HEK293 (cell line): ENCODE results near the gene RBPJ.

Source experiments
- CTCF ChIA-PET: fragments of 350-600 bp; formaldehyde crosslinking; extraction: SDS; loops from one replicate; lab custom pipeline; 2021; ENCODE audit warnings: antibody characterized with exemption; lab: Yijun Ruan, JAX
- POLR2A ChIA-PET: fragments of 300-600 bp; formaldehyde crosslinking; extraction: SDS; loops from one replicate; lab custom pipeline; 2020; ENCODE audit warnings: antibody characterized with exemption, inconsistent platforms; lab: Yijun Ruan, JAX
- H3K27ac ChIP-seq: fragments of 200-500 bp; sonication (Bioruptor generic); 2 replicates; pipeline ENCODE4 v1.5.1; 2014; ENCODE audit warnings: low read depth, low read length, control low read depth, inconsistent platforms; ENCODE audit errors: extremely low read depth
- H3K36me3 ChIP-seq, 2 experiments: fragments of 200-500 bp in 1 of 2; sonication (Bioruptor generic) in 1 of 2; 1 replicate in 1 of 2; 2 replicates in 1 of 2; pipeline ENCODE4 v1.5.1; 2014 to 2017; ENCODE audit warnings: inconsistent platforms in 2 of 2, low read length in 2 of 2; ENCODE audit not compliant: control insufficient read depth in 2 of 2, insufficient read depth in 1 of 2
- H3K4me1 ChIP-seq: fragments of 200-500 bp; sonication (Bioruptor generic); 2 replicates; pipeline ENCODE4 v1.5.1; 2014; ENCODE audit warnings: mild to moderate bottlenecking, low read length, inconsistent platforms; ENCODE audit not compliant: control insufficient read depth, insufficient read depth
- H3K4me3 ChIP-seq: 2 replicates; pipeline ENCODE4 v1.5.1; 2011; ENCODE audit warnings: low read depth, mild to moderate bottlenecking, control low read depth, low read length, moderate library complexity
- H3K9me3 ChIP-seq: fragments of 200-500 bp; sonication (Bioruptor generic); 2 replicates; pipeline ENCODE4 v1.5.1; 2014; ENCODE audit warnings: low read depth, low read length, inconsistent platforms; ENCODE audit not compliant: control insufficient read depth, insufficient read depth
- BCL11A ChIP-seq: fragments of 450-650 bp; formaldehyde crosslinking; IDR thresholded peaks from 2 replicates; pipeline ENCODE4 v1.5.1; 2016; ENCODE audit warnings: low read depth, missing biosample characterization, missing genetic modification characterization
- BCL11B ChIP-seq: fragments of 450-650 bp; formaldehyde crosslinking; IDR thresholded peaks from 2 replicates; pipeline ENCODE4 v1.5.1; 2016; ENCODE audit warnings: low read depth, missing biosample characterization, missing genetic modification characterization
- MZF1 ChIP-seq: fragments of 450-650 bp; formaldehyde crosslinking; IDR thresholded peaks from 2 replicates; pipeline ENCODE4 v1.5.1; 2017; ENCODE audit warnings: missing biosample characterization, missing genetic modification characterization, borderline replicate concordance
- ZBTB1 ChIP-seq: fragments of 450-650 bp; formaldehyde crosslinking; IDR thresholded peaks from 2 replicates; pipeline ENCODE4 v1.5.1; 2016; ENCODE audit warnings: missing biosample characterization, missing genetic modification characterization
- ZBTB17 ChIP-seq: fragments of 450-650 bp; formaldehyde crosslinking; IDR thresholded peaks from 2 replicates; pipeline ENCODE4 v1.5.1; 2016; ENCODE audit warnings: missing biosample characterization, missing genetic modification characterization
- ZBTB20 ChIP-seq: fragments of 450-650 bp; formaldehyde crosslinking; IDR thresholded peaks from 2 replicates; pipeline ENCODE4 v1.5.1; 2016; ENCODE audit warnings: missing biosample characterization, missing genetic modification characterization
- ZFP37 ChIP-seq: fragments of 450-650 bp; formaldehyde crosslinking; IDR thresholded peaks from 2 replicates; pipeline ENCODE4 v1.5.1; 2016; ENCODE audit warnings: missing biosample characterization, missing genetic modification characterization
- ZNF132 ChIP-seq: fragments of 450-650 bp; formaldehyde crosslinking; IDR thresholded peaks from 2 replicates; pipeline ENCODE4 v1.5.1; 2017; ENCODE audit warnings: missing biosample characterization, missing genetic modification characterization, borderline replicate concordance
- ZNF16 ChIP-seq: fragments of 450-650 bp; formaldehyde crosslinking; IDR thresholded peaks from 2 replicates; pipeline ENCODE4 v1.5.1; 2016; ENCODE audit warnings: low read depth, missing biosample characterization, missing genetic modification characterization
- ZNF202 ChIP-seq: fragments of 450-650 bp; formaldehyde crosslinking; IDR thresholded peaks from 2 replicates; pipeline ENCODE4 v1.5.1; 2016; ENCODE audit warnings: missing biosample characterization, missing genetic modification characterization, borderline replicate concordance
- ZNF239 ChIP-seq: fragments of 450-650 bp; formaldehyde crosslinking; IDR thresholded peaks from 2 replicates; pipeline ENCODE4 v1.5.1; 2016; ENCODE audit warnings: missing biosample characterization, missing genetic modification characterization
- ZNF350 ChIP-seq: fragments of 450-650 bp; formaldehyde crosslinking; IDR thresholded peaks from 2 replicates; pipeline ENCODE4 v1.5.0; 2017; ENCODE audit warnings: missing biosample characterization, mild to moderate bottlenecking, missing genetic modification characterization
- ZNF37A ChIP-seq: fragments of 450-650 bp; IDR thresholded peaks from 2 replicates; pipeline ENCODE4 v1.5.1; 2018; ENCODE audit warnings: missing biosample characterization, missing genetic modification characterization
- ZNF561 ChIP-seq: fragments of 450-650 bp; IDR thresholded peaks from 2 replicates; pipeline ENCODE4 v1.5.1; 2018; ENCODE audit warnings: missing biosample characterization, missing genetic modification characterization, borderline replicate concordance
- ZNF610 ChIP-seq: fragments of 450-650 bp; formaldehyde crosslinking; IDR thresholded peaks from 2 replicates; pipeline ENCODE4 v1.5.1; 2016; ENCODE audit warnings: missing biosample characterization, missing genetic modification characterization, borderline replicate concordance
- ZNF658 ChIP-seq: fragments of 450-650 bp; formaldehyde crosslinking; IDR thresholded peaks from 2 replicates; pipeline ENCODE4; 2016; ENCODE audit warnings: missing biosample characterization, missing genetic modification characterization
- ZNF670 ChIP-seq: fragments of 450-650 bp; formaldehyde crosslinking; IDR thresholded peaks from 2 replicates; pipeline ENCODE4 v1.5.1; 2016; ENCODE audit warnings: missing biosample characterization, missing genetic modification characterization, low read depth
- ZNF707 ChIP-seq: fragments of 450-650 bp; formaldehyde crosslinking; IDR thresholded peaks from 2 replicates; pipeline ENCODE4 v1.5.1; 2016; ENCODE audit warnings: missing biosample characterization, missing genetic modification characterization
- ZNF791 ChIP-seq: fragments of 450-650 bp; formaldehyde crosslinking; IDR thresholded peaks from 2 replicates; pipeline ENCODE4 v1.5.1; 2016; ENCODE audit warnings: missing biosample characterization, missing genetic modification characterization
- ZNF792 ChIP-seq: fragments of 450-650 bp; formaldehyde crosslinking; IDR thresholded peaks from 2 replicates; pipeline ENCODE4 v1.5.1; 2016; ENCODE audit warnings: missing biosample characterization, missing genetic modification characterization
- TF ChIP-seq, protein P1 (sequence below): fragments of 450-650 bp; formaldehyde crosslinking; IDR thresholded peaks from 2 replicates; pipeline ENCODE4 v1.5.1; 2016; ENCODE audit warnings: missing biosample characterization, missing genetic modification characterization
- TF ChIP-seq, protein P2 (sequence below): fragments of 450-650 bp; formaldehyde crosslinking; IDR thresholded peaks from 2 replicates; pipeline ENCODE4 v1.5.0; 2017; ENCODE audit warnings: missing biosample characterization, missing genetic modification characterization, borderline replicate concordance
- TF ChIP-seq, protein P3 (sequence below): fragments of 450-650 bp; formaldehyde crosslinking; IDR thresholded peaks from 2 replicates; pipeline ENCODE4 v1.5.1; 2017; ENCODE audit warnings: missing biosample characterization, missing genetic modification characterization
- TF ChIP-seq, protein P4 (sequence below): fragments of 450-650 bp; IDR thresholded peaks from 2 replicates; pipeline ENCODE4 v1.5.1; 2018; ENCODE audit warnings: missing biosample characterization, missing genetic modification characterization
- TF ChIP-seq, protein P5 (sequence below): fragments of 450-650 bp; formaldehyde crosslinking; IDR thresholded peaks from 2 replicates; pipeline ENCODE4 v1.5.1; 2016; ENCODE audit warnings: missing biosample characterization, missing genetic modification characterization

The RBPJ gene

DNA sequence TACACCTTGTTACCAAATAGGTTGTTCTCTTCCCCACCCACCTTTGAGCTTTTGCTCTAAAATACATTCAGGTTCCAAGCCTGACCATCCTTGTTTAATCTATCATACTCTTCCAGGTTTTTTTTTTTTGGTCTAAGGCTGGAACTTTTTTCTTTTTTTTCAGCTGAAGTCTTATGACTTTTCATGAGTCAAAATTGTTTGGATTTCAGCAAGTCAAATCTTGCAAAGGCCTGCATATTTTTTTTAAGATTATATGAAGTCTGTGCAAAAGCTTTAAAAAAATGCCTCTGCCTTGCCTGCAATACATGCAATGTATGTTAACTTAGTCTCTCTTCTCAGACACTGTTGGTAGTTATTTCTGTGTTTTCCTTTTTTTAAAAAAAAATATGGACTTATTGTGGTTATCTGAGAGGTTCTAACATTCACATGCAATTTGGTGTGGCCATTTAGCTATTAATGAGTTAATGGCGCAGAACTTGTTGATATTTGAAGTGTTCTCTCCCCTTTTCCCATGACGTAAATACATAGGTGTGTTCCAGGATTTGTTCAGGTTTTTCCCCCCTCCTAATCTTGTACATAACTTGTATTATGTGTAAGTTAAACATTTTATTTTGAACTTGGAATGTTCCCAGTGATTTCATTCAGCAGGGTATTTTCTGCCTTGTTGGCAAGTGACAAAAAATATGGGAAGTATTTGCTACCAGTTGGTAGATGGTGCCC, 110.8 kb downstream of the RBPJ start:
- H3K36me3 ChIP-seq = peaks cover 4 to 36% of the 10 kb centered on the region in 2 experiments; a peak in 2 of 3 replicates
- CTCF ChIA-PET = interaction anchor here (0.6 to 0.8 kb wide), 3 partner anchors 28 to 470 kb away, joined by 3 to 6 read pairs (median 4); no protein-coding TSS in a partner anchor

DNA sequence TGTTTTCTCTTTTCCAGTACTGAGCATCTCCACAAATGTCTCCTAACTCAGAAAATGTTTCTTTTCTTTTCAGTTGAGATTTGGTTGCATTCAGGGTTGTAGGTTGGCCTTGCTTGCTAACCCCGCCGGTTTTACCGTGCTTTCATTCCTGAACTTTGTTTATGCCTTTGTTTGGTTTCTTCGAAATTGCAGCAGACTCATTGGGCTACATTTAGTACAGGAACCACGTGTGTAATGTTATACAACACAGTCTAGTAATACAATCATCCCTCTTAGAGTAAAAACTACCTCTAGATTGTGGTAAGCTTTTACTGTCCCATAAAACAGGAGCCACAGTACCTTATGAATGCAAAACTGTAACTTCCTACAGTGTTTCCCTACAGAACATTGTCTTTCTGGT, 111.6 kb downstream of the RBPJ start:
- ChIA-PET POLR2A (no interaction called here), CTCF (no interaction called here)
- Histone ChIP-seq H3K4me1 (no peaks in the 10 kb centered on the region), H3K4me3 (no peak overlapping the region), H3K27ac (no peak overlapping the region), H3K36me3 (peaks cover 4 to 40% of the 10 kb centered on the region in 2 experiments; a peak in 2 of 3 replicates), H3K9me3 (no peaks in the 10 kb centered on the region)
- no peak for TF ChIP-seq ZBTB1 (tag by site-specific recombination)
- no peak for TF ChIP-seq BCL11B (tag by site-specific recombination)
- TF ChIP-seq ZNF658 (tag by site-specific recombination) = no peak
- TF ChIP-seq ZNF16 = no peak
- TF ChIP-seq ZNF610 (tag by site-specific recombination) = no peak
- TF ChIP-seq, protein P1, sequence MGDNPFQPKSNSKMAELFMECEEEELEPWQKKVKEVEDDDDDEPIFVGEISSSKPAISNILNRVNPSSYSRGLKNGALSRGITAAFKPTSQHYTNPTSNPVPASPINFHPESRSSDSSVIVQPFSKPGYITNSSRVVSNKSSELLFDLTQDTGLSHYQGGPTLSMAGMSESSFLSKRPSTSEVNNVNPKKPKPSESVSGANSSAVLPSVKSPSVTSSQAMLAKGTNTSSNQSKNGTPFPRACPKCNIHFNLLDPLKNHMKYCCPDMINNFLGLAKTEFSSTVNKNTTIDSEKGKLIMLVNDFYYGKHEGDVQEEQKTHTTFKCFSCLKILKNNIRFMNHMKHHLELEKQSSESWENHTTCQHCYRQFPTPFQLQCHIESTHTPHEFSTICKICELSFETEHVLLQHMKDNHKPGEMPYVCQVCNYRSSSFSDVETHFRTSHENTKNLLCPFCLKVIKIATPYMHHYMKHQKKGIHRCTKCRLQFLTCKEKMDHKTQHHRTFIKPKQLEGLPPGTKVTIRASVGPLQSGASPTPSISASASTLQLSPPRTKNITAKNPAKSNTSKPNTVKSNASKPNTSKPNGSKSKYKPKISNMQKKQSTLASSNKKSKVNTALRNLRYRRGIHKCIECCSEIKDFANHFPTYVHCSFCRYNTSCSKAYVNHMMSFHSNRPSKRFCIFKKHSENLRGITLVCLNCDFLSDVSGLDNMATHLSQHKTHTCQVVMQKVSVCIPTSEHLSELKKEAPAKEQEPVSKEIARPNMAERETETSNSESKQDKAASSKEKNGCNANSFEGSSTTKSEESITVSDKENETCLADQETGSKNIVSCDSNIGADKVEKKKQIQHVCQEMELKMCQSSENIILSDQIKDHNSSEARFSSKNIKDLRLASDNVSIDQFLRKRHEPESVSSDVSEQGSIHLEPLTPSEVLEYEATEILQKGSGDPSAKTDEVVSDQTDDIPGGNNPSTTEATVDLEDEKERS = no peak
- TF ChIP-seq ZNF670 (tag by site-specific recombination) = no peak

More for the DNA sequence above, 110.8 kb downstream of the RBPJ start:
- H3K9me3 ChIP-seq = no peaks in the 10 kb centered on the region
- no peak overlapping the region for H3K4me3 ChIP-seq
- no peaks in the 10 kb centered on the region for H3K4me1 ChIP-seq
- TF ChIP-seq, protein P2, sequence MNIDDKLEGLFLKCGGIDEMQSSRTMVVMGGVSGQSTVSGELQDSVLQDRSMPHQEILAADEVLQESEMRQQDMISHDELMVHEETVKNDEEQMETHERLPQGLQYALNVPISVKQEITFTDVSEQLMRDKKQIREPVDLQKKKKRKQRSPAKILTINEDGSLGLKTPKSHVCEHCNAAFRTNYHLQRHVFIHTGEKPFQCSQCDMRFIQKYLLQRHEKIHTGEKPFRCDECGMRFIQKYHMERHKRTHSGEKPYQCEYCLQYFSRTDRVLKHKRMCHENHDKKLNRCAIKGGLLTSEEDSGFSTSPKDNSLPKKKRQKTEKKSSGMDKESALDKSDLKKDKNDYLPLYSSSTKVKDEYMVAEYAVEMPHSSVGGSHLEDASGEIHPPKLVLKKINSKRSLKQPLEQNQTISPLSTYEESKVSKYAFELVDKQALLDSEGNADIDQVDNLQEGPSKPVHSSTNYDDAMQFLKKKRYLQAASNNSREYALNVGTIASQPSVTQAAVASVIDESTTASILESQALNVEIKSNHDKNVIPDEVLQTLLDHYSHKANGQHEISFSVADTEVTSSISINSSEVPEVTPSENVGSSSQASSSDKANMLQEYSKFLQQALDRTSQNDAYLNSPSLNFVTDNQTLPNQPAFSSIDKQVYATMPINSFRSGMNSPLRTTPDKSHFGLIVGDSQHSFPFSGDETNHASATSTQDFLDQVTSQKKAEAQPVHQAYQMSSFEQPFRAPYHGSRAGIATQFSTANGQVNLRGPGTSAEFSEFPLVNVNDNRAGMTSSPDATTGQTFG = no peak
- TF ChIP-seq ZBTB17 (tag by site-specific recombination) (no peak), ZNF350 (tag by site-specific recombination) (no peak), ZNF132 (tag by site-specific recombination) (no peak), ZFP37 (tag by site-specific recombination) (no peak), ZNF791 (no peak), MZF1 (tag by site-specific recombination) (no peak), ZBTB20 (no peak), ZNF561 (tag by site-specific recombination) (no peak), BCL11A (no peak), ZNF37A (no peak), ZNF239 (tag by site-specific recombination) (no peak), ZNF202 (tag by site-specific recombination) (no peak), ZNF707 (tag by site-specific recombination) (no peak), ZNF792 (tag by site-specific recombination) (no peak)
- TF ChIP-seq, protein P3, sequence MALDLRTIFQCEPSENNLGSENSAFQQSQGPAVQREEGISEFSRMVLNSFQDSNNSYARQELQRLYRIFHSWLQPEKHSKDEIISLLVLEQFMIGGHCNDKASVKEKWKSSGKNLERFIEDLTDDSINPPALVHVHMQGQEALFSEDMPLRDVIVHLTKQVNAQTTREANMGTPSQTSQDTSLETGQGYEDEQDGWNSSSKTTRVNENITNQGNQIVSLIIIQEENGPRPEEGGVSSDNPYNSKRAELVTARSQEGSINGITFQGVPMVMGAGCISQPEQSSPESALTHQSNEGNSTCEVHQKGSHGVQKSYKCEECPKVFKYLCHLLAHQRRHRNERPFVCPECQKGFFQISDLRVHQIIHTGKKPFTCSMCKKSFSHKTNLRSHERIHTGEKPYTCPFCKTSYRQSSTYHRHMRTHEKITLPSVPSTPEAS (tag by site-specific recombination) = no peak
- TF ChIP-seq, protein P4, sequence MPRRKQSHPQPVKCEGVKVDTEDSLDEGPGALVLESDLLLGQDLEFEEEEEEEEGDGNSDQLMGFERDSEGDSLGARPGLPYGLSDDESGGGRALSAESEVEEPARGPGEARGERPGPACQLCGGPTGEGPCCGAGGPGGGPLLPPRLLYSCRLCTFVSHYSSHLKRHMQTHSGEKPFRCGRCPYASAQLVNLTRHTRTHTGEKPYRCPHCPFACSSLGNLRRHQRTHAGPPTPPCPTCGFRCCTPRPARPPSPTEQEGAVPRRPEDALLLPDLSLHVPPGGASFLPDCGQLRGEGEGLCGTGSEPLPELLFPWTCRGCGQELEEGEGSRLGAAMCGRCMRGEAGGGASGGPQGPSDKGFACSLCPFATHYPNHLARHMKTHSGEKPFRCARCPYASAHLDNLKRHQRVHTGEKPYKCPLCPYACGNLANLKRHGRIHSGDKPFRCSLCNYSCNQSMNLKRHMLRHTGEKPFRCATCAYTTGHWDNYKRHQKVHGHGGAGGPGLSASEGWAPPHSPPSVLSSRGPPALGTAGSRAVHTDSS (tag by site-specific recombination) = no peak
- TF ChIP-seq, protein P5, sequence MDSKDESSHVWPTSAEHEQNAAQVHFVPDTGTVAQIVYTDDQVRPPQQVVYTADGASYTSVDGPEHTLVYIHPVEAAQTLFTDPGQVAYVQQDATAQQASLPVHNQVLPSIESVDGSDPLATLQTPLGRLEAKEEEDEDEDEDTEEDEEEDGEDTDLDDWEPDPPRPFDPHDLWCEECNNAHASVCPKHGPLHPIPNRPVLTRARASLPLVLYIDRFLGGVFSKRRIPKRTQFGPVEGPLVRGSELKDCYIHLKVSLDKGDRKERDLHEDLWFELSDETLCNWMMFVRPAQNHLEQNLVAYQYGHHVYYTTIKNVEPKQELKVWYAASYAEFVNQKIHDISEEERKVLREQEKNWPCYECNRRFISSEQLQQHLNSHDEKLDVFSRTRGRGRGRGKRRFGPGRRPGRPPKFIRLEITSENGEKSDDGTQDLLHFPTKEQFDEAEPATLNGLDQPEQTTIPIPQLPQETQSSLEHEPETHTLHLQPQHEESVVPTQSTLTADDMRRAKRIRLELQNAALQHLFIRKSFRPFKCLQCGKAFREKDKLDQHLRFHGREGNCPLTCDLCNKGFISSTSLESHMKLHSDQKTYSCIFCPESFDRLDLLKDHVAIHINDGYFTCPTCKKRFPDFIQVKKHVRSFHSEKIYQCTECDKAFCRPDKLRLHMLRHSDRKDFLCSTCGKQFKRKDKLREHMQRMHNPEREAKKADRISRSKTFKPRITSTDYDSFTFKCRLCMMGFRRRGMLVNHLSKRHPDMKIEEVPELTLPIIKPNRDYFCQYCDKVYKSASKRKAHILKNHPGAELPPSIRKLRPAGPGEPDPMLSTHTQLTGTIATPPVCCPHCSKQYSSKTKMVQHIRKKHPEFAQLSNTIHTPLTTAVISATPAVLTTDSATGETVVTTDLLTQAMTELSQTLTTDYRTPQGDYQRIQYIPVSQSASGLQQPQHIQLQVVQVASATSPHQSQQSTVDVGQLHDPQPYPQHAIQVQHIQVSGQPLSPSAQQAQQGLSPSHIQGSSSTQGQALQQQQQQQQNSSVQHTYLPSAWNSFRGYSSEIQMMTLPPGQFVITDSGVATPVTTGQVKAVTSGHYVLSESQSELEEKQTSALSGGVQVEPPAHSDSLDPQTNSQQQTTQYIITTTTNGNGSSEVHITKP (tag by site-specific recombination) = no peak
- TF ChIP-seq, all 188 proteins: peak for 0
- H3K27ac ChIP-seq = no peak overlapping the region
- POLR2A ChIA-PET = no interaction called here
